Stimulated activated memory B cell treated with anti-CD40 and anti-IgM and Interleukin-4, amounts not matched to agents 10 μg/mL and 1 μg/mL and 100 μg/mL, for 72 hours (primary cell): ENCODE data around the gene HIC2.
"Not testable (repeated sequence)": the region's sequence is repeated elsewhere in the genome, so short reads cannot be mapped to it uniquely, and the experiment has no call there.

Experiments
- ATAC-seq: fragments of 150-1000 bp; cut with Tn5 transposase; 2 replicates; pipeline ENCODE4 v1.10.0; 2021
- H3K27ac Mint-ChIP-seq: one replicate; pipeline ENCODE4 v1.8.0; 2022; ENCODE audit warnings: mild to moderate bottlenecking, mixed read lengths
- H3K27me3 Mint-ChIP-seq: one replicate; pipeline ENCODE4 v1.8.0; 2022; ENCODE audit warnings: mixed read lengths
- H3K36me3 Mint-ChIP-seq: one replicate; pipeline ENCODE4 v1.8.0; 2022; ENCODE audit warnings: mixed read lengths
- H3K4me1 Mint-ChIP-seq: one replicate; pipeline ENCODE4 v1.8.0; 2022; ENCODE audit warnings: mixed read lengths
- H3K4me3 Mint-ChIP-seq: one replicate; pipeline ENCODE4 v1.8.0; 2022; ENCODE audit warnings: mild to moderate bottlenecking, moderate library complexity, mixed read lengths
- H3K9me3 Mint-ChIP-seq: one replicate; pipeline ENCODE4 v1.8.0; 2022; ENCODE audit warnings: mixed read lengths

HIC2 gene

GRCh38 chr22:21455334-21456089 lies 38.3 kb downstream of the HIC2 start:
- no peaks in the 10 kb centered on the region for H3K36me3 Mint-ChIP-seq
- no peaks in the 10 kb centered on the region for H3K27me3 Mint-ChIP-seq
- no peak for ATAC-seq
- H3K4me1 Mint-ChIP-seq: no peaks in the 10 kb centered on the region
- H3K4me3 Mint-ChIP-seq: no peak overlapping the region
- no peak overlapping the region for H3K27ac Mint-ChIP-seq
- H3K9me3 Mint-ChIP-seq: no peaks in the 10 kb centered on the region

GRCh38 chr22:21457023-21457787 lies 40.0 kb downstream of the HIC2 start:
- Mint-ChIP-seq H3K9me3 (no peaks in the 10 kb centered on the region), H3K27ac (no peak overlapping the region), H3K4me1 (no peaks in the 10 kb centered on the region), H3K4me3 (no peak overlapping the region), H3K36me3 (no peaks in the 10 kb centered on the region), H3K27me3 (no peaks in the 10 kb centered on the region)
- no peak for ATAC-seq

DNA sequence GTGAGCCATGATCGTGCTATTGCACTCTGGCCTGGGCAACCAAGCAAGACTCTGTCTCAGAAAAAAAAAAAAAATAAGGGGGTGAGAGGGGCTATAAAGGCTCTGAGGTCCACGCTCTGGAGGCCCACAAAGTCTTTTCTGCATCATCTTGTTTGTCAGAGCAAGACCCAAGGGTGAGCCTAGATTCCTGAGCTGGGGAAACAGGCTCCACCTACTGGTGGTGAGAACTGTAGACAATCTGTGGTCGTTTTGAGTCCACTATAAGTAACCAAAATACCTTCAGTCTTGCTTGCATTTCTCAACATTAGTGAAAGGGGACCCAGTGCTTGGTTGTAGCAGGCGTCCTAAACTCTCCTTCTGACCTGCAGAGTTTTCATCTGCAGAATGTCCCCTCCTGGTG lies 45.5 kb downstream of the HIC2 start:
- not testable (repeated sequence) for H3K9me3 Mint-ChIP-seq, ATAC-seq, H3K27ac Mint-ChIP-seq, H3K36me3 Mint-ChIP-seq, H3K27me3 Mint-ChIP-seq, H3K4me3 Mint-ChIP-seq, H3K4me1 Mint-ChIP-seq

- not testable (repeated sequence) for H3K4me1 Mint-ChIP-seq, H3K27me3 Mint-ChIP-seq, H3K36me3 Mint-ChIP-seq, H3K9me3 Mint-ChIP-seq
- peak; percentile 2 for ATAC-seq
- Mint-ChIP-seq H3K4me3 (peak within 1 kb of the TSS; percentile 92), H3K27ac (peak within 1 kb of the TSS; percentile 87)
These were observed 50.4 kb downstream of the HIC2 start, which contains the start of gene TMEM191C for GRCh38 chr22:21467337-21468193. Gene TMEM191C, plus strand, starts transcription at chr22:21467387. Its CDS starts 73 bp downstream, at chr22:21467460.

- peak overlapping the region; percentile 92 for H3K4me3 Mint-ChIP-seq
- H3K27me3 Mint-ChIP-seq, H3K9me3 Mint-ChIP-seq, H3K4me1 Mint-ChIP-seq, H3K36me3 Mint-ChIP-seq: not testable (repeated sequence)
- peak overlapping the region; percentile 87 for H3K27ac Mint-ChIP-seq
- ATAC-seq: peak; percentile 98
These were observed 51.3 kb downstream of the HIC2 start for GRCh38 chr22:21468194-21469096.

DNA sequence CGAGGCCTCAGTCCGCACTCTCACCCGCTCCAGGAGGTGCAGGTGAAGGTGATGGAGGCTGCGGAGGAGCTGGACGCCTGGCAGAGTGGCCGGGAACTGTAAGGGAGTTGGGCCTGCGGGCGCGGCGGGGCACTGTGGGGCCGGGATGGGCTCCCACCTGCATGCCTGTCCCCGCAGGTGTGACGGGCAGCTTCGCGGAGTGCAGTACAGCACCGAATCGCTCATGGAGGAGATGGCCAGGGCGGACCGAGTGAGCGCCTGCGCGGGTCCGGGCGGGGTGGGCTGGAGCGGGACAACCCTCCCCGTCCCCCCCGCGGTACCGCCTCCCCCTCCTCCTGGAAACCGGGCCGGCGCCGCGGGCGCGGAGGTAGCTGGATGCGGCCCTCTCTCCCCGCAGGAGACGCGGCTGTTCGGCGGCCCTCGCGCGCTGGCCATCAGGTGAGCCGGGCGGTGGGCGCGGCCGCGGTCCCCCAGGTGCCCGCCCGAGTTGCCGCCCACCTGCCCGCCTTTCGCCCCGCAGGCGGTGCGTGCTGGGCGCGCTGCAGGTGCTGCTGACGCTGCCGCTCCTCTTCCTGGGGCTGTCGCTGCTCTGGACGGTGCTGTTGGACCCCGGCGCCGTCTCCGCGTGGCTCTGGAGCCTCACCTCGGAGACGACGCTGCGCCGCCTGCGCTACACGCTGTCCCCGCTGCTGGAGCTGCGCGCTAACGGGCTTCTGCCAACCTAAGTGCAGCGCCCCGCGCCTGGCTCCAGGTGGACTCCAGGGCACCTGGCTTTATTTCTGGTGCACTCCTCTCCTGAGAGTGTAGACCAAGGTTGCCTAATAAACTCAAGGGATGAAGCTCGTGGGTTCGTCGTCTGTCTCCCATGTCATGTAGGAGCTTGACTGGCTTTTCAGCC lies 52.2 kb downstream of the HIC2 start:
- not testable (repeated sequence) for H3K4me3 Mint-ChIP-seq

DNA sequence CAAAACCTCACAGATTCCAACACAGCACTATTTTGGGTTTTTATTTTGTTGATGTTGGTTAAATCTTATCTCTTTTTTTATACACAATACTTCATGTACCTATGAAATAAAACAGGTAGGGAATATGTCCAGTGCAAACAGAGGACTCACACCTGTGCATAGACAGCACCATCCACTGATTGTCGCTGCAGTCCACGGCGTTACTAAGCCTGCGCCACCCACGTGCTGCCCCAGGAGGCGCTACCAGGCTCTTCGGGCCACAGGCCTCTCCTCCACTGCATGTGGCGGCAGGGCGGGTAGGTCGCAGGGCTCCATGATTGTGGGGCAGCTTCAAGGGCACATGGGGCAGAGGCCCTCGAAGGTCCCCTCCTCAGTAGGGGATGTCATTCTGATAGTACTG lies 55.8 kb downstream of the HIC2 start:
- H3K36me3 Mint-ChIP-seq, H3K4me3 Mint-ChIP-seq, ATAC-seq, H3K27ac Mint-ChIP-seq, H3K9me3 Mint-ChIP-seq, H3K27me3 Mint-ChIP-seq, H3K4me1 Mint-ChIP-seq: not testable (repeated sequence)

More for the DNA sequence above, 52.2 kb downstream of the HIC2 start:
- H3K4me1 Mint-ChIP-seq, H3K36me3 Mint-ChIP-seq, H3K27me3 Mint-ChIP-seq, H3K27ac Mint-ChIP-seq, ATAC-seq, H3K9me3 Mint-ChIP-seq: not testable (repeated sequence)

DNA sequence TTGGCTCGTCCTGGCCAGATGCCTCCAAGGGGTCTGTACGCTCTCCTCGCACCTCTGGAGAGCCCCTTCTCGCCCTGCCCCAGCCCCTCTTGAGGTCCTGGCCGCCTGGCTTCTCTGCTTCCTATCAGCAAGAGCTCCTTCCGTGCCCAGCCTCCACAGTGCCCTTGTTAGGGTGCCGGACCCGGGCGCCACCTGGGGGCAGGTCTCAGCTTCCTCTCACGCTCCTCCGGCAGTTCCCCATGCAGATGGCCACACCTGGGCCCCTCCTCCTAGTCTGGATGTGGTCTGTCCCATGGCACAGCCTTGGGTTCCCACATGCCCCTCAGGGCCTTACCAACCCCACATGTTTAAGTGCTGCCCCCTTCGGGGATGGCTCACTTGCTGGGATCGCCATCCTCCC lies 56.5 kb downstream of the HIC2 start:
- not testable (repeated sequence) for H3K4me3 Mint-ChIP-seq, ATAC-seq, H3K9me3 Mint-ChIP-seq, H3K36me3 Mint-ChIP-seq, H3K27ac Mint-ChIP-seq, H3K27me3 Mint-ChIP-seq, H3K4me1 Mint-ChIP-seq

- H3K27ac Mint-ChIP-seq, ATAC-seq, H3K4me1 Mint-ChIP-seq: not testable (repeated sequence)
These were observed 66.9 kb downstream of the HIC2 start for GRCh38 chr22:21484039-21484438.

GRCh38 chr22:21487723-21488122 lies 70.6 kb downstream of the HIC2 start:
- H3K27me3 Mint-ChIP-seq, H3K36me3 Mint-ChIP-seq, H3K4me1 Mint-ChIP-seq, H3K9me3 Mint-ChIP-seq, ATAC-seq, H3K27ac Mint-ChIP-seq, H3K4me3 Mint-ChIP-seq: not testable (repeated sequence)

More at GRCh38 chr22:21484039-21484438, 66.9 kb downstream of the HIC2 start:
- not testable (repeated sequence) for H3K4me3 Mint-ChIP-seq, H3K27me3 Mint-ChIP-seq, H3K9me3 Mint-ChIP-seq, H3K36me3 Mint-ChIP-seq

DNA sequence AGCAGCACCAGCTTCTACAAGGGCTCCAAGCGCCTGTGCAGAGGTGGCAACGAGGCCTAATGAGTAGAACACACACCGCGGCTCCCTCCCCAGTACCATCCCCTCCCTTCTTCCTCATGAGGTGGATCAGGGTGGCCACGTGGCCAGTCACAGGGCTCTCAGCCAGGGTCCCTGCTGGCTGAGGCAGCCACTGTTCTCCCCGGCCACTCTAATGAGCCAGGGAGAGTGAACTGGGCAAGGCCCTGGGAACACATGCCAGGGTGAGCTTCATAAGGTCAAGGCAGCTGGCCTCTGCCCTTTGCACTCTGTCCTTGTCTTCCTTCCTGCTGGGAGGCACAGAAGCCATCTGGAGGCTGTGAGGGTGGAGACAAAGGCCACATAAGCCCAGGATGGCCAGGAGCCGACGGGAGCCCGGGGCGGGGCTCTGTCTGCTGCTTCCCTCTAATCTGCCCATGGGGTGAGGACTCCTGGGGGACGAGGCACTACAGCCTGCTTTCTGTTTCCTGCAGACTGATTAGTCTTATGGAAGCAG lies 72.0 kb downstream of the HIC2 start:
- not testable (repeated sequence) for H3K9me3 Mint-ChIP-seq, H3K4me3 Mint-ChIP-seq, H3K27ac Mint-ChIP-seq, ATAC-seq, H3K36me3 Mint-ChIP-seq, H3K27me3 Mint-ChIP-seq, H3K4me1 Mint-ChIP-seq

GRCh38 chr22:21490556-21490955 lies 73.4 kb downstream of the HIC2 start:
- H3K4me3 Mint-ChIP-seq, ATAC-seq, H3K27me3 Mint-ChIP-seq, H3K36me3 Mint-ChIP-seq, H3K4me1 Mint-ChIP-seq, H3K27ac Mint-ChIP-seq, H3K9me3 Mint-ChIP-seq: not testable (repeated sequence)

- not testable (repeated sequence) for H3K4me3 Mint-ChIP-seq, H3K27ac Mint-ChIP-seq, H3K4me1 Mint-ChIP-seq, H3K9me3 Mint-ChIP-seq, H3K36me3 Mint-ChIP-seq, H3K27me3 Mint-ChIP-seq, ATAC-seq
These were observed 75.1 kb downstream of the HIC2 start for GRCh38 chr22:21492271-21492670.
